ENCODE results near the gene CISD1. TPM values are rescaled to one million over a fixed set of nuclear protein-coding genes. Genes with fewer than 3 reads are reported as not detected.

Gene CISD1
- total RNA-seq, 3 donors from 2014 or later = 40.5 to 50.4 (median 48.4) TPM

DNA sequence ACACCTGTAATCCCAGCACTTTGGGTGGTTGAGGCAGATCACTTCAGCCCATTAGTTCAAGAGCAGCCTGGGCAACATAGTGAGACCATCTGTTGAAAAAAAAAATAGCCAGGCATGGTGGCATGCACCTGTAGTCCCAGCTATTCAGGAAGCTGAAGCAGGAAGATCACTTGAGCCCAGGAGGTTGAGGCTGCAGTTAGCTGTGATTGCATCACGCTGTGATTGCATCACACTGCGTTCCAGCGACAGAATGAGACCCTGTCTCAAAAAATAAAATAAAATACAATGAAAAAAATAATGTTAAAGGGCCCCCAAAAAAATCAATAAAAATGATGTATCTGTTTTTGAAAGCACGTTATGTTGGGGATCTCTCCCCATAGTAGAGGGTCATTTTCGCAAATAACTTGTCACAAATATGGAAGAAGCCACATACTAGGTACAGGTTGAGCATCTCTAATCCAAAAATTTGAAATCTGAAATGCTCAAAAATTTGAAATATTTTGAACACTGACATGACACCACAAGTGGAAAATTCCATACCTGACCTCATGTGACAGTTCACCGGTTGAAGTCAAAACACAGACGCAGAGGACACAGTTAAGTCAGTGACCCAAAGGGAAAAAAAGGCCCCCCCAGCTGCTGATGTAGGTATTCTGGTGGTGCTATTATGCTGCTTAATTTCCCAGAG, 9.5 kb downstream of the CISD1 start:
- no peak for TF ChIP-seq CTCF (IDR thresholded peaks at IDR 0.05)
- Histone ChIP-seq H3K9me3 (no peaks in the 10 kb centered on the region), H3K4me1 (ENCODE audit: low read depth) (peaks cover 6% of the 10 kb centered on the region), H3K4me3 (no peak overlapping the region), H3K36me3 (ENCODE audit: low read depth) (no peaks in the 10 kb centered on the region)
- ATAC-seq = no peak
- no peak for DNase-seq
- intact Hi-C loops (cut with DNase I, micrococcal nuclease) = no loop called here

DNA sequence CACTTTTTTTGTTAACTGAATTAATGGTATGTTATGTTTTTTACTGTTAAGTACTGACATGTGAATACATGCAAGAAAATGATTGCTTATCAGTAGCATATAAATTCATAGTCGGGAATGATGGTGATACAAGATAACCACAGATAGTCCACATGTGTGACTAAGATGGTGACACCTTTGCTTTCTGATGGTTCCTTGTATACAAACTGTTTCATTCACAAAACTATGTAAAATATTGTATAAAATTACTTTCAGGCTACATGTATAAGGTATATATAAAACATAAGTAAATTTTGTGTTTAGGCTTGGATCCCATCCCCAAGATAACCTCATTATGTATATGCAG, 10.0 kb downstream of the CISD1 start:
- DNase-seq (no peak), ATAC-seq (no peak)
- Histone ChIP-seq H3K4me1 (ENCODE audit: low read depth) (peaks cover 6% of the 10 kb centered on the region), H3K9me3 (no peaks in the 10 kb centered on the region), H3K36me3 (ENCODE audit: low read depth) (no peaks in the 10 kb centered on the region), H3K4me3 (no peak overlapping the region)
- no peak for TF ChIP-seq CTCF (IDR thresholded peaks at IDR 0.05)
- intact Hi-C loops (cut with DNase I, micrococcal nuclease) = no loop called here

DNA sequence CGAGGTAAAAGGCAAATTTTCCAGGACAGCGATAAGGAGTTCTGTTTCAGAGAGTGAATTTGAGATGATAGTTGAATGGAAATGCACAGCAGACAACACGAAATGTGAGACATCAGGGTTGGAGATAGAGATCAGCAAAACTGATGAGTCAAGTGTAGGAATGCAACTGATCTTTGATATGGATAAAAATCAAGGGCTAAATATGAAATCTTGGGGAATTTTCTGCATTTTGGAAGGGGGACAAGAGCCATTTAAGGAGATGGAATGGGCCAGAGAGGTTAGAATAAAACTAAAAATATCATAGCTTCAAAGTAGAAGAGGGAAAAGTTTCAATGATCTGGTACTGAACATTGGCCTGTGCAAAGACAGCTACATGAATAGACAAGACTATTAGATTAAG, 11.5 kb downstream of the CISD1 start:
- intact Hi-C loops (cut with DNase I, micrococcal nuclease) = no loop called here
- H3K9me3 ChIP-seq = no peaks in the 10 kb centered on the region

GRCh38 chr10:58281092-58281752, 12.3 kb downstream of the CISD1 start:
- Histone ChIP-seq H3K4me3 (no peak overlapping the region), H3K9me3 (no peaks in the 10 kb centered on the region), H3K4me1 (ENCODE audit: low read depth) (no peaks in the 10 kb centered on the region), H3K36me3 (ENCODE audit: low read depth) (no peaks in the 10 kb centered on the region)
- ATAC-seq (no peak), DNase-seq (no peak)
- intact Hi-C loops (cut with DNase I, micrococcal nuclease) = no loop called here
- no peak for TF ChIP-seq CTCF (IDR thresholded peaks at IDR 0.05)

More for the DNA sequence above, 11.5 kb downstream of the CISD1 start:
- no peak for ATAC-seq
- H3K4me1 ChIP-seq (ENCODE audit: low read depth) = no peaks in the 10 kb centered on the region
- DNase-seq = no peak
- no peaks in the 10 kb centered on the region for H3K36me3 ChIP-seq (ENCODE audit: low read depth)
- no peak for TF ChIP-seq CTCF (IDR thresholded peaks at IDR 0.05)
- no peak overlapping the region for H3K4me3 ChIP-seq

GRCh38 chr10:58282615-58283014, 13.7 kb downstream of the CISD1 start:
- Histone ChIP-seq H3K36me3 (ENCODE audit: low read depth) (no peaks in the 10 kb centered on the region), H3K4me1 (ENCODE audit: low read depth) (no peaks in the 10 kb centered on the region), H3K4me3 (no peak overlapping the region), H3K9me3 (no peaks in the 10 kb centered on the region)
- intact Hi-C loops (cut with DNase I, micrococcal nuclease) = no loop called here
- no peak for DNase-seq
- ATAC-seq = peak; percentile 60
- no peak for TF ChIP-seq CTCF (IDR thresholded peaks at IDR 0.05)

Measured in mucosa of descending colon (tissue), 3 donors.